ENCODE data around the gene BPIFB1. TPM values are rescaled to one million over a fixed set of nuclear protein-coding genes. Genes with fewer than 3 reads are reported as not detected.

Gene BPIFB1
- total and polyA plus RNA-seq, 9 of the 15 experiments (the other 6 are each of a cell fraction or from before 2014, with no cell fraction given) = not detected

DNA sequence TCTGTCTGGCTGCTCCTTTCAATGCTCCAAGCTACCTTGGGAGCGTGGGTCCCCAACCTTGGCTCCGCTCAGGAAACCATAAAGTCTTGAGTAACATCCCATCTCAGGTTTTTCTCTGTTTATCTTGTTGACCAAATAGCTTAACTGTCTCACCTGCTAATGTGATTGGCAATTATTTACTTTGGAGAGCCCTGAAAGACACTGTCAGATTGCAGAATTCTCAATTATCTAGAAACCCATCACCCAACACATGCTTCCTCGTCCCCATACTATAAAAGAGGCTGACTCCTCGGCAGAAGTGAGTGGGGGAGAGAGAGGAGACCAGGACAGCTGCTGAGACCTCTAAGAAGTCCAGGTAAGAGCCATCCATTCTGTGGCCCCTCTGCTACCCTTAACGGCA lies 47.3 kb upstream of the BPIFB1 start, which contains the start of gene BPIFA1:
BPIFA1 (plus strand) TSS at position 301 of the 400 bp plus-strand sequence. CDS start 1,716 bp downstream, outside the sequence.
- Histone ChIP-seq H4K20me1 (replicated peaks; ENCODE audit: control insufficient read depth, insufficient read depth, low read length) (no peaks in the 10 kb centered on the region), H3K36me3 (ENCODE audit: control insufficient read depth, insufficient read depth, low read length) (no peaks in the 10 kb centered on the region), H3K9me3 (replicated peaks; ENCODE audit: control insufficient read depth, insufficient read depth, low read depth, low read length) (no peaks in the 10 kb centered on the region), H3K27ac (ENCODE audit: extremely low read depth, low read depth, low read length) (no peak within 1 kb of the TSS), H3K79me2 (ENCODE audit: control insufficient read depth, insufficient read depth, low read length) (no peaks in the 10 kb centered on the region), H3K9me1 (ENCODE audit: control insufficient read depth, insufficient read depth, low read length) (no peaks in the 10 kb centered on the region), H2AFZ (ENCODE audit: low read depth, low read length) (no peak within 1 kb of the TSS), H3K27me3 (ENCODE audit: control insufficient read depth in 2 of 2, insufficient read depth in 2 of 2, low read length in 2 of 2) (peaks cover 2 to 4% of the 10 kb centered on the region in 2 experiments; a peak in 1 of 5 replicates), H3K4me1 (replicated peaks in 1 of 2; ENCODE audit: control insufficient read depth in 2 of 2, insufficient read depth in 2 of 2, low read length in 2 of 2) (no peaks in the 10 kb centered on the region), H3K4me2 (ENCODE audit: insufficient read depth, low read length) (no peak within 1 kb of the TSS), H3K4me3 (no peak within 1 kb of the TSS), H3K9ac (ENCODE audit: insufficient read depth in 1 of 2, low read depth in 2 of 2, low read length in 2 of 2) (no peak within 1 kb of the TSS)
- 0% methylated on average over 5 of the region's 5 CpGs for WGBS (ENCODE audit: insufficient coverage, low coverage, missing lambda C conversion rate)
- POLR2A ChIA-PET = no interaction called here
- FAIRE-seq (no peak), DNase-seq (ENCODE audit: extremely low read depth in 1 of 4, low spot score in 3 of 4) (no peak), ATAC-seq (no peak)
- in situ Hi-C loops (cut with MboI) = no loop called here
- intact Hi-C loops (cut with micrococcal nuclease) = loop anchor here (10.0 kb wide), 1 partner anchor 59 kb away; no protein-coding TSS in a partner anchor
- CTCF ChIA-PET (ENCODE audit: low intra/inter-chr PET ratio) = no interaction called here
- BruUV-seq (replicated peaks) = no TSS peak
- TF ChIP-seq DIDO1 (tag; IDR thresholded peaks at IDR 0.05; ENCODE audit: low read depth) = no peak
- TF ChIP-seq SREBF1 (IDR thresholded peaks at IDR 0.05; ENCODE audit: borderline replicate concordance, low read depth, low read length) = no peak
- no peak for TF ChIP-seq STAT5A (IDR thresholded peaks at IDR 0.05; ENCODE audit: borderline replicate concordance, low read length)
- no peak for TF ChIP-seq ZC3H11A (IDR thresholded peaks at IDR 0.05; ENCODE audit: low read depth, low read length)
- TF ChIP-seq, protein P1, sequence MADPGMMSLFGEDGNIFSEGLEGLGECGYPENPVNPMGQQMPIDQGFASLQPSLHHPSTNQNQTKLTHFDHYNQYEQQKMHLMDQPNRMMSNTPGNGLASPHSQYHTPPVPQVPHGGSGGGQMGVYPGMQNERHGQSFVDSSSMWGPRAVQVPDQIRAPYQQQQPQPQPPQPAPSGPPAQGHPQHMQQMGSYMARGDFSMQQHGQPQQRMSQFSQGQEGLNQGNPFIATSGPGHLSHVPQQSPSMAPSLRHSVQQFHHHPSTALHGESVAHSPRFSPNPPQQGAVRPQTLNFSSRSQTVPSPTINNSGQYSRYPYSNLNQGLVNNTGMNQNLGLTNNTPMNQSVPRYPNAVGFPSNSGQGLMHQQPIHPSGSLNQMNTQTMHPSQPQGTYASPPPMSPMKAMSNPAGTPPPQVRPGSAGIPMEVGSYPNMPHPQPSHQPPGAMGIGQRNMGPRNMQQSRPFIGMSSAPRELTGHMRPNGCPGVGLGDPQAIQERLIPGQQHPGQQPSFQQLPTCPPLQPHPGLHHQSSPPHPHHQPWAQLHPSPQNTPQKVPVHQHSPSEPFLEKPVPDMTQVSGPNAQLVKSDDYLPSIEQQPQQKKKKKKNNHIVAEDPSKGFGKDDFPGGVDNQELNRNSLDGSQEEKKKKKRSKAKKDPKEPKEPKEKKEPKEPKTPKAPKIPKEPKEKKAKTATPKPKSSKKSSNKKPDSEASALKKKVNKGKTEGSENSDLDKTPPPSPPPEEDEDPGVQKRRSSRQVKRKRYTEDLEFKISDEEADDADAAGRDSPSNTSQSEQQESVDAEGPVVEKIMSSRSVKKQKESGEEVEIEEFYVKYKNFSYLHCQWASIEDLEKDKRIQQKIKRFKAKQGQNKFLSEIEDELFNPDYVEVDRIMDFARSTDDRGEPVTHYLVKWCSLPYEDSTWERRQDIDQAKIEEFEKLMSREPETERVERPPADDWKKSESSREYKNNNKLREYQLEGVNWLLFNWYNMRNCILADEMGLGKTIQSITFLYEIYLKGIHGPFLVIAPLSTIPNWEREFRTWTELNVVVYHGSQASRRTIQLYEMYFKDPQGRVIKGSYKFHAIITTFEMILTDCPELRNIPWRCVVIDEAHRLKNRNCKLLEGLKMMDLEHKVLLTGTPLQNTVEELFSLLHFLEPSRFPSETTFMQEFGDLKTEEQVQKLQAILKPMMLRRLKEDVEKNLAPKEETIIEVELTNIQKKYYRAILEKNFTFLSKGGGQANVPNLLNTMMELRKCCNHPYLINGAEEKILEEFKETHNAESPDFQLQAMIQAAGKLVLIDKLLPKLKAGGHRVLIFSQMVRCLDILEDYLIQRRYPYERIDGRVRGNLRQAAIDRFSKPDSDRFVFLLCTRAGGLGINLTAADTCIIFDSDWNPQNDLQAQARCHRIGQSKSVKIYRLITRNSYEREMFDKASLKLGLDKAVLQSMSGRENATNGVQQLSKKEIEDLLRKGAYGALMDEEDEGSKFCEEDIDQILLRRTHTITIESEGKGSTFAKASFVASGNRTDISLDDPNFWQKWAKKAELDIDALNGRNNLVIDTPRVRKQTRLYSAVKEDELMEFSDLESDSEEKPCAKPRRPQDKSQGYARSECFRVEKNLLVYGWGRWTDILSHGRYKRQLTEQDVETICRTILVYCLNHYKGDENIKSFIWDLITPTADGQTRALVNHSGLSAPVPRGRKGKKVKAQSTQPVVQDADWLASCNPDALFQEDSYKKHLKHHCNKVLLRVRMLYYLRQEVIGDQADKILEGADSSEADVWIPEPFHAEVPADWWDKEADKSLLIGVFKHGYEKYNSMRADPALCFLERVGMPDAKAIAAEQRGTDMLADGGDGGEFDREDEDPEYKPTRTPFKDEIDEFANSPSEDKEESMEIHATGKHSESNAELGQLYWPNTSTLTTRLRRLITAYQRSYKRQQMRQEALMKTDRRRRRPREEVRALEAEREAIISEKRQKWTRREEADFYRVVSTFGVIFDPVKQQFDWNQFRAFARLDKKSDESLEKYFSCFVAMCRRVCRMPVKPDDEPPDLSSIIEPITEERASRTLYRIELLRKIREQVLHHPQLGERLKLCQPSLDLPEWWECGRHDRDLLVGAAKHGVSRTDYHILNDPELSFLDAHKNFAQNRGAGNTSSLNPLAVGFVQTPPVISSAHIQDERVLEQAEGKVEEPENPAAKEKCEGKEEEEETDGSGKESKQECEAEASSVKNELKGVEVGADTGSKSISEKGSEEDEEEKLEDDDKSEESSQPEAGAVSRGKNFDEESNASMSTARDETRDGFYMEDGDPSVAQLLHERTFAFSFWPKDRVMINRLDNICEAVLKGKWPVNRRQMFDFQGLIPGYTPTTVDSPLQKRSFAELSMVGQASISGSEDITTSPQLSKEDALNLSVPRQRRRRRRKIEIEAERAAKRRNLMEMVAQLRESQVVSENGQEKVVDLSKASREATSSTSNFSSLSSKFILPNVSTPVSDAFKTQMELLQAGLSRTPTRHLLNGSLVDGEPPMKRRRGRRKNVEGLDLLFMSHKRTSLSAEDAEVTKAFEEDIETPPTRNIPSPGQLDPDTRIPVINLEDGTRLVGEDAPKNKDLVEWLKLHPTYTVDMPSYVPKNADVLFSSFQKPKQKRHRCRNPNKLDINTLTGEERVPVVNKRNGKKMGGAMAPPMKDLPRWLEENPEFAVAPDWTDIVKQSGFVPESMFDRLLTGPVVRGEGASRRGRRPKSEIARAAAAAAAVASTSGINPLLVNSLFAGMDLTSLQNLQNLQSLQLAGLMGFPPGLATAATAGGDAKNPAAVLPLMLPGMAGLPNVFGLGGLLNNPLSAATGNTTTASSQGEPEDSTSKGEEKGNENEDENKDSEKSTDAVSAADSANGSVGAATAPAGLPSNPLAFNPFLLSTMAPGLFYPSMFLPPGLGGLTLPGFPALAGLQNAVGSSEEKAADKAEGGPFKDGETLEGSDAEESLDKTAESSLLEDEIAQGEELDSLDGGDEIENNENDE (IDR thresholded peaks at IDR 0.05; ENCODE audit: low read depth, low read length) = no peak
- TF ChIP-seq HDAC2 (IDR thresholded peaks at IDR 0.05) = no peak
- no peak for TF ChIP-seq HSF4 (CRISPR knock-in tag; IDR thresholded peaks at IDR 0.05; ENCODE audit: borderline replicate concordance)
- TF ChIP-seq, protein P2, sequence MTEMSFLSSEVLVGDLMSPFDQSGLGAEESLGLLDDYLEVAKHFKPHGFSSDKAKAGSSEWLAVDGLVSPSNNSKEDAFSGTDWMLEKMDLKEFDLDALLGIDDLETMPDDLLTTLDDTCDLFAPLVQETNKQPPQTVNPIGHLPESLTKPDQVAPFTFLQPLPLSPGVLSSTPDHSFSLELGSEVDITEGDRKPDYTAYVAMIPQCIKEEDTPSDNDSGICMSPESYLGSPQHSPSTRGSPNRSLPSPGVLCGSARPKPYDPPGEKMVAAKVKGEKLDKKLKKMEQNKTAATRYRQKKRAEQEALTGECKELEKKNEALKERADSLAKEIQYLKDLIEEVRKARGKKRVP (CRISPR knock-in tag; IDR thresholded peaks at IDR 0.05) = no peak
- TF ChIP-seq RNF2 (IDR thresholded peaks at IDR 0.05) = no peak
- TF ChIP-seq TAL1 (IDR thresholded peaks at IDR 0.05) = no peak
- no peak for TF ChIP-seq PHB2 (IDR thresholded peaks at IDR 0.05; ENCODE audit: low read depth)

All from K562 (cell line).